ENCODE results near the gene GTPBP6. TPM values are rescaled to one million over a fixed set of nuclear protein-coding genes. Genes with fewer than 3 reads are reported as not detected.
"Not testable (repeated sequence)": the region's sequence is repeated elsewhere in the genome, so short reads cannot be mapped to it uniquely, and the experiment has no call there.

Gene GTPBP6
- total RNA-seq, 1 donor from 2014 or later, result 51.9 TPM

- DNase-seq (no peak), ATAC-seq (no peak)
- intact Hi-C loops (cut with micrococcal nuclease), result no loop called here
Observed at GRCh38 chrX:258291-259040, 60.1 kb downstream of the GTPBP6 start.

GRCh38 chrX:257681-258289, 60.8 kb downstream of the GTPBP6 start:
- DNase-seq (no peak), ATAC-seq (no peak)
- intact Hi-C loops (cut with micrococcal nuclease), result no loop called here

- DNase-seq; ATAC-seq; intact Hi-C loops (cut with micrococcal nuclease): not testable (repeated sequence)
Observed at GRCh38 chrX:257054-257453, 61.5 kb downstream of the GTPBP6 start.

GRCh38 chrX:255923-256331, 62.7 kb downstream of the GTPBP6 start:
- DNase-seq (no peak), ATAC-seq (no peak)
- intact Hi-C loops (cut with micrococcal nuclease), result no loop called here

Other genes starting within 250 kb of the GTPBP6 start
- 6.8 TPM for gene PLCXD1, start 37.4 kb downstream of the GTPBP6 start, total RNA-seq
- 194 TPM for gene PPP2R3B, start 68.1 kb upstream of the GTPBP6 start, total RNA-seq